ENCODE measurements around the gene CMPK2.

CMPK2 gene

GRCh38 chr2:6823111-6823510 lies 42.6 kb downstream of the CMPK2 start:
- TF ChIP-seq POLR2AphosphoS5 (IDR thresholded peaks at IDR 0.05; ENCODE audit: low read depth, low read length) = no peak
- no peak for TF ChIP-seq FOXP2 (optimal IDR thresholded peaks at IDR 0.05; ENCODE audit: borderline replicate concordance, extremely low read depth, extremely low read length, insufficient read depth)
- no peak for TF ChIP-seq SIN3A (IDR thresholded peaks at IDR 0.05; ENCODE audit: borderline replicate concordance, insufficient read depth, low read length)
- TF ChIP-seq TAF1 (IDR thresholded peaks at IDR 0.05; ENCODE audit: borderline replicate concordance, insufficient read depth, low read length) = no peak
- TF ChIP-seq REST (IDR thresholded peaks at IDR 0.05; ENCODE audit: insufficient read depth in 1 of 2, low read depth in 2 of 2, low read length in 2 of 2) = no peak

- TF ChIP-seq REST (IDR thresholded peaks at IDR 0.05; ENCODE audit: insufficient read depth in 1 of 2, low read depth in 2 of 2, low read length in 2 of 2) (no peak), SIN3A (IDR thresholded peaks at IDR 0.05; ENCODE audit: borderline replicate concordance, insufficient read depth, low read length) (no peak), TAF1 (IDR thresholded peaks at IDR 0.05; ENCODE audit: borderline replicate concordance, insufficient read depth, low read length) (no peak), FOXP2 (optimal IDR thresholded peaks at IDR 0.05; ENCODE audit: borderline replicate concordance, extremely low read depth, extremely low read length, insufficient read depth) (no peak), POLR2AphosphoS5 (IDR thresholded peaks at IDR 0.05; ENCODE audit: low read depth, low read length) (no peak)
These were observed 43.3 kb downstream of the CMPK2 start for GRCh38 chr2:6822406-6822805.

GRCh38 chr2:6820903-6821584 lies 44.7 kb downstream of the CMPK2 start:
- no peak for TF ChIP-seq TAF1 (IDR thresholded peaks at IDR 0.05; ENCODE audit: borderline replicate concordance, insufficient read depth, low read length)
- TF ChIP-seq POLR2AphosphoS5 (IDR thresholded peaks at IDR 0.05; ENCODE audit: low read depth, low read length) = no peak
- TF ChIP-seq FOXP2 (optimal IDR thresholded peaks at IDR 0.05; ENCODE audit: borderline replicate concordance, extremely low read depth, extremely low read length, insufficient read depth) = no peak
- TF ChIP-seq SIN3A (IDR thresholded peaks at IDR 0.05; ENCODE audit: borderline replicate concordance, insufficient read depth, low read length) = no peak
- TF ChIP-seq REST (IDR thresholded peaks at IDR 0.05; ENCODE audit: insufficient read depth in 1 of 2, low read depth in 2 of 2, low read length in 2 of 2) = no peak

- TF ChIP-seq SIN3A (IDR thresholded peaks at IDR 0.05; ENCODE audit: borderline replicate concordance, insufficient read depth, low read length) (no peak), TAF1 (IDR thresholded peaks at IDR 0.05; ENCODE audit: borderline replicate concordance, insufficient read depth, low read length) (no peak)
These were observed 45.5 kb downstream of the CMPK2 start for GRCh38 chr2:6820236-6820635.

GRCh38 chr2:6819668-6820067 lies 46.0 kb downstream of the CMPK2 start:
- TF ChIP-seq FOXP2 (optimal IDR thresholded peaks at IDR 0.05; ENCODE audit: borderline replicate concordance, extremely low read depth, extremely low read length, insufficient read depth) = no peak
- no peak for TF ChIP-seq REST (IDR thresholded peaks at IDR 0.05; ENCODE audit: insufficient read depth in 1 of 2, low read depth in 2 of 2, low read length in 2 of 2)

Measured in PFSK-1 (cell line).